GM18520 (cell line): ENCODE measurements around the gene FAM162A.

Source experiments
- ATAC-seq: cut with Tn5 transposase; IDR thresholded peaks from one replicate; pipeline ENCODE4 v1.9.1; 2021; ENCODE audit not compliant: unreplicated experiment

Gene FAM162A

GRCh38 chr3:122383771-122384697, at the start of gene FAM162A:
FAM162A (plus strand) TSS chr3:122384182; CDS start chr3:122384266, 84 bp downstream.
- peak; percentile 87 for ATAC-seq

- ATAC-seq = no peak
These were observed 41.2 kb upstream of the FAM162A start for GRCh38 chr3:122342803-122343202.

GRCh38 chr3:122343654-122344053, 40.3 kb upstream of the FAM162A start:
- no peak for ATAC-seq

- ATAC-seq = no peak
These were observed 34.8 kb upstream of the FAM162A start for GRCh38 chr3:122349171-122349570.

GRCh38 chr3:122350814-122351418, 33.1 kb upstream of the FAM162A start:
- ATAC-seq = no peak

- no peak for ATAC-seq
These were observed 32.4 kb upstream of the FAM162A start for GRCh38 chr3:122351612-122352011.

- ATAC-seq = no peak
These were observed 30.8 kb upstream of the FAM162A start for GRCh38 chr3:122353215-122353614.

- ATAC-seq = no peak
These were observed 30.0 kb upstream of the FAM162A start for GRCh38 chr3:122353893-122354401.

- no peak for ATAC-seq
These were observed 28.4 kb upstream of the FAM162A start for GRCh38 chr3:122355612-122356011.

- ATAC-seq = no peak
These were observed 27.6 kb upstream of the FAM162A start for GRCh38 chr3:122356402-122356801.

GRCh38 chr3:122357828-122358702, 25.9 kb upstream of the FAM162A start:
- no peak for ATAC-seq

GRCh38 chr3:122358703-122359032, 25.3 kb upstream of the FAM162A start:
- no peak for ATAC-seq

- ATAC-seq = no peak
These were observed 22.0 kb upstream of the FAM162A start for GRCh38 chr3:122362026-122362425.

- no peak for ATAC-seq
These were observed 19.5 kb upstream of the FAM162A start for GRCh38 chr3:122364490-122364889.

GRCh38 chr3:122365073-122365472, 18.9 kb upstream of the FAM162A start:
- ATAC-seq = peak; percentile 52

GRCh38 chr3:122365582-122366378, 18.2 kb upstream of the FAM162A start:
- ATAC-seq = peak; percentile 64

- no peak for ATAC-seq
These were observed 17.6 kb upstream of the FAM162A start for GRCh38 chr3:122366379-122366749.

GRCh38 chr3:122374034-122374433, 9.9 kb upstream of the FAM162A start:
- ATAC-seq = no peak

- ATAC-seq = no peak
These were observed 6.0 kb upstream of the FAM162A start for GRCh38 chr3:122377975-122378374.

- ATAC-seq = peak; percentile 29
These were observed 905 bp upstream of the FAM162A start, which contains the start of gene MIX23 for GRCh38 chr3:122382888-122383666. MIX23 (minus strand) TSS chr3:122383231; CDS start chr3:122383224, 7 bp downstream.
